Measurements from ENCODE around the gene ZNF22.

DNA sequence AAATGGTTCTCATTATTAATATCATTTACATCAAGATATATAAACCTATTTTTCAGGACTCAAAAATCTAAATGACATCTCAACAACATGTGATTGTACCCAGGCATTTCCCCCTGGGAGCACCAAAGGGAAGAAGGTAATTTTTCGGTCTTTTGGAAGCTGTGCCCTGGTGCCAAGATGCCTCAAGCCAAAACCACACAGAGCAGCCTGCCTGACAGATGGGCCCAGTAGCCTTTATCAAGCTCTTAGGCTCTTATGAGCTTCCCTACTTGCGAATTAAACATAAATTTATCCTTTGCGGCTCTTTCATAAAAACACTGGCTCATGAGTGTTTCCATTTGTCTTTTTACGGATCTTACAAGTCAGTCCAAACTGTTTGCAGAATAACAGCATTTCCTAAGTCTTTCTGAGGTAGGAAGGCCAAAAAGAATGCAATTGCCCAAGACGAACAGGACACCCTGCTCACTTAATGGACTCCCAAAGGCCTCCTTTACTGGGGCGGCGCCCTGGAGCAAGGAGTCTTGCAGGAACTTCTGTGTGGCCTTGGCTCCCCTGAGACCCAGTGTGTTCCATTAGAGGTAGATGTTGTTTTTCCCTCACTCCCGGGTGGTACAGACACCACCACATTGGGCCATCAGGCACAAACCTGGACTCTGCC lies 45.2 kb upstream of the ZNF22 start:
- TF ChIP-seq SP1 (IDR thresholded peaks at IDR 0.05) (no peak), FOXM1 (IDR thresholded peaks at IDR 0.05; ENCODE audit: borderline replicate concordance) (no peak), SUZ12 (IDR thresholded peaks at IDR 0.05) (no peak), NFRKB (IDR thresholded peaks at IDR 0.05) (no peak), ZNF384 (IDR thresholded peaks at IDR 0.05) (no peak), ARNT (IDR thresholded peaks at IDR 0.05) (no peak), BHLHE40 (IDR thresholded peaks at IDR 0.05; ENCODE audit: borderline replicate concordance) (no peak), TARDBP (IDR thresholded peaks at IDR 0.05) (no peak)
- TF ChIP-seq, protein P1, sequence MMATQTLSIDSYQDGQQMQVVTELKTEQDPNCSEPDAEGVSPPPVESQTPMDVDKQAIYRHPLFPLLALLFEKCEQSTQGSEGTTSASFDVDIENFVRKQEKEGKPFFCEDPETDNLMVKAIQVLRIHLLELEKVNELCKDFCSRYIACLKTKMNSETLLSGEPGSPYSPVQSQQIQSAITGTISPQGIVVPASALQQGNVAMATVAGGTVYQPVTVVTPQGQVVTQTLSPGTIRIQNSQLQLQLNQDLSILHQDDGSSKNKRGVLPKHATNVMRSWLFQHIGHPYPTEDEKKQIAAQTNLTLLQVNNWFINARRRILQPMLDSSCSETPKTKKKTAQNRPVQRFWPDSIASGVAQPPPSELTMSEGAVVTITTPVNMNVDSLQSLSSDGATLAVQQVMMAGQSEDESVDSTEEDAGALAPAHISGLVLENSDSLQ (IDR thresholded peaks at IDR 0.05): no peak

All from HEK293T (cell line).